Umbilical cord (tissue), 2 donors: ENCODE data around the gene IFFO2. TPM values are rescaled to one million over a fixed set of nuclear protein-coding genes. Genes with fewer than 3 reads are reported as not detected.

Experiments used
- DNase-seq: peaks from one replicate; pipeline ENCODE4 v3.0.0-alpha.2; 2015; ENCODE audit warnings: low spot score
- total RNA-seq: library from RNA; depleted of rRNA; stranded (reverse); fragments of >200 nt; gene quantifications from one replicate; pipeline ENCODE4 v1.2.3, GENCODE V29; 2014; ENCODE audit warnings: low replicate concordance; ENCODE audit not compliant: insufficient read depth

IFFO2 gene
- total RNA-seq, 1 donor from 2014 or later: 14.0 TPM

- DNase-seq: no peak
Observed at GRCh38 chr1:18972531-18972930, 16.1 kb upstream of the IFFO2 start.

GRCh38 chr1:18970762-18971161 is 14.3 kb upstream of the IFFO2 start:
- no peak for DNase-seq

GRCh38 chr1:18970358-18970757 is 13.9 kb upstream of the IFFO2 start:
- no peak for DNase-seq

GRCh38 chr1:18967066-18967690 is 10.7 kb upstream of the IFFO2 start:
- no peak for DNase-seq

GRCh38 chr1:18965206-18966173 is 9.0 kb upstream of the IFFO2 start:
- DNase-seq: no peak

- no peak for DNase-seq
Observed at GRCh38 chr1:18963968-18964367, 7.5 kb upstream of the IFFO2 start.

GRCh38 chr1:18962855-18963737 is 6.6 kb upstream of the IFFO2 start:
- DNase-seq: no peak

GRCh38 chr1:18962121-18962721 is 5.7 kb upstream of the IFFO2 start:
- peak; percentile 64 for DNase-seq

- DNase-seq: no peak
Observed at GRCh38 chr1:18960821-18961220, 4.3 kb upstream of the IFFO2 start.

GRCh38 chr1:18960409-18960808 is 3.9 kb upstream of the IFFO2 start:
- DNase-seq: no peak

GRCh38 chr1:18959591-18959990 is 3.1 kb upstream of the IFFO2 start:
- DNase-seq: no peak

- DNase-seq: no peak
Observed at GRCh38 chr1:18957532-18958300, 1.2 kb upstream of the IFFO2 start.

GRCh38 chr1:18957136-18957521 is 653 bp upstream of the IFFO2 start:
- DNase-seq: no peak

GRCh38 chr1:18955441-18956192 is 859 bp downstream of the IFFO2 start:
- DNase-seq: peak; percentile 25

- DNase-seq: no peak
Observed at GRCh38 chr1:18955131-18955440, 1.4 kb downstream of the IFFO2 start.

- DNase-seq: peak; percentile 34
Observed at GRCh38 chr1:18954270-18955071, 2.0 kb downstream of the IFFO2 start.

GRCh38 chr1:18953731-18954231 is 2.7 kb downstream of the IFFO2 start:
- DNase-seq: no peak

- no peak for DNase-seq
Observed at GRCh38 chr1:18951818-18952391, 4.6 kb downstream of the IFFO2 start.

GRCh38 chr1:18951416-18951815 is 5.1 kb downstream of the IFFO2 start:
- DNase-seq: no peak
